GM18508 (cell line): Measurements from ENCODE around the gene ORM2.
"Not testable (repeated sequence)": the region's sequence is repeated elsewhere in the genome, so short reads cannot be mapped to it uniquely, and the experiment has no call there.

Experiments used
- ATAC-seq: cut with Tn5 transposase; IDR thresholded peaks from one replicate; pipeline ENCODE4 v1.9.1; 2021; ENCODE audit warnings: moderate number of reproducible peaks; ENCODE audit not compliant: insufficient read depth, unreplicated experiment

ORM2 gene

DNA sequence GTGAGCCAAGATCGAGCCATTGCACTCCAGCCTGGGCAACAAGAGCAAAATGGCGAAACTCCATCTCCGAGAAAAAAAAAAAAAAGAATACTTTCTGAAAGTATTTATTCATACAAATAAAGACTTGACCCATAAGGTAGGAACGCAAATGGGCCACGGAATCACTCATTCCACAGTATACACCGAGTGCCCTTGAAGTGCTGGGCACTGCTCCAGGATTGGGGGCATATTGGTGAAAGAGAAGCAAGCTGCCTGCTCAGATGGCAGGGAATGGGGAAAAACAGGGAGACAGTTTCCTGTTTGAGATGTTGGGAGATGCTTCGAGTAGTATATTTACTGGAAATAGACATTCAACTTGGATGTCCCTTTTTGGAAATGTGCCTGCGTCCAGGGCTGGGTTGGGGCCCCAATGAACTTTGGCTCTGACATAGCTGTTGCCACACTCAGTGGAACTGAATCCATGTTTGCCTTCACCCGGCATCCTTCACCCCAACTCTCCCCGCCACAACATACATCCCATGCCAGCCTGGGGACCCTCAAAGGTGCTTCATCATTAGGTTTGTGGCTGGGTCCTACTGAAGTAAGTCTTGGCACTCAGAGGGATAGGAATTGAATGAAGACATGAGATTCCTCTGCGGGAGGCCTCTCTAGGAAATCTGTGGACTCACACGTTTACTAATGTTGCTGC is 588 bp upstream of the ORM2 start:
- ATAC-seq, result not testable (repeated sequence)

DNA sequence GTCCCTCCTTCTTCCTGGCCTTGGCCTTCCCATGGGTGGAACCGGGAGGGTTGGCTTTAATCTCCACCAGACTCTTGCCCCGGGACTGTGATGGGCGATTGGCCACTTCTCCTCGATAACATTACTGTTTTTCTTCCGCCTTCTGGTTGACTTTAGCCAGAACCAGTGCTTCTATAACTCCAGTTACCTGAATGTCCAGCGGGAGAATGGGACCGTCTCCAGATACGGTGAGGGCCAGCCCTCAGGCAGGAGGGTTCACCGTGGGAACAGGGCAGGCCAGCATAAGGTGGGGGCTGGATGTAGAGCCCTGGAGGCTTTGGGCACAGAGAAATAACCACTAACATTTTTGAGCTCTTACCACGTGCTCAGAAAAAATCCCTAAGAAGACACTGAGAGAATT is 967 bp downstream of the ORM2 start:
- no peak for ATAC-seq

DNA sequence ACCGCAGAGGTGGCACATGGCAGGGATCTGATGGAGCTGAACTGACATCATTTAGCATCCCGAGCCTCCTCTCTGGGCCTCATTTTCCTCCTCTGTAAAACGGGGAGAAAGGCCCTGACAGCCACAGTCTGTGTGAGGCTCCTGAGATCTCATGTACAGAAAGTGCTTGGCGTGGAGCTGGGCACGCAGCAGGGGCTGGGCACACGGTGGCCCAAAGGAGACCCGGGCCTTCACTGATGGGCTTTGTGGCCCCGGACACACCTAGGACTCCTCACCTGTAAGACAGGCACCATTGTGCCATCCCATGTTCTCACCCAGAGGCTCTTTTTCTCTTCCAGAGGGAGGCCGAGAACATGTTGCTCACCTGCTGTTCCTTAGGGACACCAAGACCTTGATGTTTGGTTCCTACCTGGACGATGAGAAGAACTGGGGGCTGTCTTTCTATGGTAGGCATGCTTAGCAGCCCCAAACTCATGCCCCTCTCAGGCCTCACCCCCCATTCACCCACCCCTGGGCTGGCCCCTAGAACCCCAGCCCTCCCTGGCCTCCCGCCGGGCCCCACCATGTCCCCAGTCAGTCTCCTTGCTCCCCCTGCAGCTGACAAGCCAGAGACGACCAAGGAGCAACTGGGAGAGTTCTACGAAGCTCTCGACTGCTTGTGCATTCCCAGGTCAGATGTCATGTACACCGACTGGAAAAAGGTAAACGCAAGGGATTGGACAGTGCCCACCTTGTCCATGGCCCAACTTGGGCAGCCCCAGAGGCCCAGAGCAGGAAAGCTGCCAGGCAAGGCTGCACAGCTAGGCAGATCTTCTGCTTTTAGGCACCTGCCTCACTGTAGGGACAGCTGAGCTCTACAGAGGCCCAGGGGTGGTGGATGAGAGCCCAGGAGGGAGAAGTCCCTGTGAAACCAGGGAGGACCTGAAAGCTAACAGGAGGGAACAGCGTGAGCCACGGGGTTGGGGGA is 1.8 kb downstream of the ORM2 start:
- not testable (repeated sequence) for ATAC-seq

DNA sequence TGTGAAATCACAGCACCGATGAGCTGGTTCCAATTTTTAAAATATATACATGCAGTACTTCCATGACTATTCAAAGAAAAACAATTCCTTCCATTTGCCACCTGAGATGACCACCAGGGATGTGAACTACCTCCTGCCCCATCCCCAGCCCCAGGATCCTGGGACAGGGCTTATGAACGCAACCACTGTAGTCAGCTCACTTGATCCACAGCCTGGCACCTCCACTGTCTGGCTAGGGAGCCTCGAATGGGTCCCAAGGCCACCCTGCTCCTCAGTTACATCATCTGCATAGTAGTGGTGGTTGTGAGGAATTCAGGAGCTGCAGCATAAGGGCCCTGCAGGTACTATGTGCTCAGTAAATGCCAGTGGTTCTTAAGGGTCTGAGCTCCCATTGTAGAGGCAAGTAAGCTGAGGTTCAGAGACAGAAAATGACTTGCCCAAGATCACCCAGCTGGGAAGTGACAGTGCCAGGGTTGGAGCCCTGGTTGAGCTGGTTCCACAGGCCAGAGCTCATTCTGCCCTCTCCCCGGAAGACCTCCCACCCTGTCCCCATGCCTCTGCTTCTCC is 2.9 kb downstream of the ORM2 start:
- ATAC-seq, result not testable (repeated sequence)

DNA sequence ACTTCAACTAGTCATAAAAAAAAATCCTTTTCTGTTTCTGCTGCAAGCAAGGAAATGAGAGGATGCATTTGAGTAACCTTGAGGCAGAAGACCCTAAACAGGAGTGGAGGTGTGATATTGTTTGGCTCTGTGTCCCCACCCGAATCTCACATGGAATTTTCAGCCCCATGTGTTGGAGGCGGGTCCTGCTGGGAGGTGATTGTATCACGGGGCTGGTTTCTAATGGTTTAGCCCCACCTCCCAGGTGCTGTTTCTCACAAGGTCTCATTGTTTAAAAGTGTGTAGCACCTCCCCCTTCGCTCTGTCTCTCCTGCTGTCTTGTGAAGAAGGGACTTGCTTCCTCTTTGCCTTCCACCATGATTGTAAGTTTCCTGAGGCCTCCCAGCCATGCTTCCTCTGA is 4.0 kb downstream of the ORM2 start:
- ATAC-seq, result not testable (repeated sequence)

DNA sequence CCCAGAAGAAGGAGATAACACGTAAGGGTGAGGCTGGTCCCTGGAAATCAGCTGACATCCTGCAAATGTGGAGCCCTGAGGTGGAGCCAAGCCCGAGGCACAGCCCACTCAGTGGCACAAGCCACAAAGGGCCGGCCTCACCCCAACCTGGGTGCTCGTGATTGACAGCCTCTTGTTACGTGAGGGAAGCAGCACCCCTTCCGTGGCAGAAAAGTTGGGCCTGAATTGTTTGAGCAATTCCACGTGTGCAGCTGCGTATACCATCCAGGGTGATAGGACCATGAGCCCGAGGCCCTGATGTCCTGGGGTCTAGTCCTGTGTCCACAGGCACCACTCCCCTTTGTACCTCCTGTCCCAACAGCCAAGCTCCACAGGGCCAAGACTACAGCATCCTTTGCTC is 4.8 kb downstream of the ORM2 start:
- no peak for ATAC-seq

DNA sequence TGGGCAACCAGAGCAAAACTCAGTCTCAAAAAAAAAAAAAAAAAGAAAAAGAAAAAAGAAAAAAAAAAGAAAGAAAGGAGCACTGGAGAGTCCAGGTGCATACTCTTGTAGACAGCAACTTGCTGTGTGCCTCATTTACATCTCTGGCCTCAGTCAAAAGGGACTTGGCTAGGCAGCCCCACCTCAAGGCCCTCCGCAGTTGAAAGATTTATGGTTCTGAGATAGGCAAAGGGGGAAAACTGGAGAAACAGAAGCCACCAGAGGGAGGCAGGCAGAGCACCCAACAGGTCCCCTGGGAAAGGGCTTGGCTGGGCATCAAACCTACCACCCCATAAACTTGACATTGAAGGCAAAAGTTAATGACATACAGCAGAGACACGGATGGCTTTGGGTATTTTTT is 6.1 kb downstream of the ORM2 start:
- no peak for ATAC-seq

DNA sequence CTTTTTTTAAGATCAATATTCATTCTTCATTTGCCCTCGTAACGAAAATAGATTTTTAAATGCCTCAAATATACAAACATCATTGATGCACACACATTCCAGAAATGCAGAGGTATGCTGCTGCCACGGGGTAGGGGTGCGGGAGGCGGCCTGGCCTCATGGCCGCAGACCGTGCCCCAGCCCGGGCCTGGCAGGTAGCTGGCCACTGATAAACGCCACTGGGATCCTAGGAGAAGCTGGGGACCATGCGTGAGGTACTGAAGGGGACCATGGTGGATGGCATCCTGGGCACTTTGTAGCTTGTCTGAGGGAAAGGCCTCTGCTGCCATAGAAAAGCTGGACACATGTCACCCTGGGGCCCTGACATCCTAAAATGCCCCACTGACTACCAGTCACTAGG is 6.5 kb downstream of the ORM2 start:
- no peak for ATAC-seq

DNA sequence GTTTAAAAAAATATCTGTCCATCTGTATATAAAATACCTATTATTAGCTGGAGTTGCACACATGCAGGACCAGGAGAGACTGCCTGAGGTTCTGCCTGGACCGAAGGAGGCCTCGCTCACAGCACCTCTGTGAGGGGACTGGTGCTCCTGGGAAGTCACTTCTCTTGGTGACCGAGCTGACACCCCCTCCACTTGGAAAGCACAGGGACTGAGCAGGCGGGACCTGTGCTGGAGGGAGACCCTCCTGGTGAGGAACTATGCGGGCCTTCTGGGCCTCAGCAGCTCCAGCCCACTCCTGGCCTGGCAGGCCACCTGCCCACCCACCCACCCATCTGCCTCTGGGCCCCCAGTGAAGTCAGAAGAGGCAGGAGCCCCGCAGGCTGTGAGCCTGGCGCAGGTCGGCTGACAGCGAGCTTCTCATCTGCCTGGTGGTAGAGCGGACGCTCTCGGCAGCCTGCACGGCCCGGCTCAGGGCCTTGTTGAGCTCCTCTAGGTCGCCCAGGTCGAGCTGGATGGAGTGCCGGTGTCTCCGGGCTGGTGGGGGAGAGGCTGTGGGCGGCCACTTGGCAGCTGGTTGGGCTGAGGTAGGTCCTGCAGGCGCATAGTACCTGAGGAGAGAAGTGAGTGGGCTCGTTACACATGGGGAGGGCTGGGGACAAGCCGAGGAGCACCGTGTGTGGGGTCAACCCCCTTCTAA is 7.2 kb downstream of the ORM2 start:
- no peak for ATAC-seq

DNA sequence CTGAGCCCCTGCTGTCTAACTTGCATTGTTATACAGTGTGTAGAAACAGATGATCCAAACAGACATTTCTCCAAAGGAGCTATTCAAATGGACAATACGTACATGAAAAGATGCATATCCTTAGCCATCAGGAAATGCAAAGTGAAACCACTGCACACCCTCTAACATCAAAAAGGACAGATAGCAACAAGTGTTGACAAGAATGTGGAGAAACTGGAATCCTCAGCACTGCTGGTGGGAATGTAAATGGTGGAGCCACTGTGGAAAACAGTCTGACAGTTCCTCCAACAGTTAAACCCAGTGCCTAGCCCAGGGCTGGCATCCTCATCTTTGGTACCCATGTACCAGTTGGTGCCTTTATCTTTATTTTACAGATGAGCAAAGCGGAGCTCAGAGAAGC is 8.5 kb downstream of the ORM2 start:
- ATAC-seq, result no peak

DNA sequence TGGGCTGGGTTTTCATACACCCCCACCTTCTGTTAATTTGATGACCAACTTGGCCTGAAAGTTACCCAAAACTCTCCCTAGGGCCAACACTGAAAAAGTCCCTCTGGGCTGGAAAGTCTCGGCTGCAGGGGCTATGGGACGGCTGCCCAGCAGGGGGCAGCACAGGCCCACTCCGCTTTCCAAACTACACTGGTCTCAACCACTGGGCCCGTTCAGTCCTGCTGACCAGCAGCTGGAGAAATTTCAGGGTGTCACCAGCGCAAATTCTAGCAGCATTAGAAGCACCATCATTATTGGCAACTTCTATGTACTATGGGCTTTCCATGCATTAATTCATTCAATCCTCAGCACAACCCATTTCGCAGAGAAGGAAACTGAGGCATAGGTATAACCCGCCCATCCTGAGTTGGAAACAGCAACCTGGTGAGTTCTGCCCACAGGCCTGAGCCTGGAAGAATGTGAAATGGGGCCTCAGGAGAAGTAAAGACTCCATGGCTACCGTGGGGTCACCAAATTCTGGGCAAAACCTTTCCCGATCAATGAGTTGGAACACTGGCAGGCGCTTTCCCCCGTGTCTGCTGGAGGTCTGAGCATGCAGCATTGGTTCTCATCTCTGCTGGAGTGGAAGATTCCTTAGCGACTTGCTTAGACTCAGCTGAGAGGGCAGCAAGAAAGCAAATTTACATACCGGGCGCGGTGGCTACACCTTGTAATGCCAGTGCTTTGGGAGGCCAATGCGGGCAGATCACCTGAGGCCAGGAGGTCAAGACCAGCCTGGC is 9.7 kb downstream of the ORM2 start:
- ATAC-seq, result no peak

DNA sequence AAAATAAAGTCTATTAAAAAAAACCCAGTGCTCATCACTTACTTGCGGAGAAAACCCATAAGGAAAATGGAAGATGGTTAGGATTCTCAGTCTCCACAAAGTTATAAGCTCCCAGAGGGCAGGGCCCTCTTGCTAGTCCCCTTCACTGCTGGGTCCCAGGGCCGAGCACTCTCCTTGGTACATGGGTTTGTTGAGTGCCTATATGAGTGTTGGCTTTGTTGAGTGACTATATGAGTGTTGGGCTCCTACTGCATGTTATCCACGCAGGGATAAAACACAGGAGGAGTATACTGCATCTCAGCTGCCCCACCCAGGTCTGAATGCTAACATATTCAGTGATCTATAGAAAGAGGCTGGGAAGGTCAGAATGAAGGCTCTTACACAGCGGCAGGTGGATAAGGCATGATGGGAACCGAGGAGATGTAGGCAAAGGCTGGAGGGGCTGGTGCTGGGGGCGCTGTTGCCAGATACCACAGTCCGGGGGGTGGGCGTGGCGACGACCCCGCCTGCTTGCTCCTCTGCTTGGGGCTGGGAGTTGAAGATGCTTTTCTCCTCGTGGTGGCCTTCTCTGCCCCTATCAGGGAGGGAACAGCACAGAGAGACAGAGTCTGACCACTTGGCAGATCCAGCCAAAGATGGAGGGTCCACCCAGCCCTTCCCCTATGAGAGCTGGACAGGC is 11.6 kb downstream of the ORM2 start:
- no peak for ATAC-seq

DNA sequence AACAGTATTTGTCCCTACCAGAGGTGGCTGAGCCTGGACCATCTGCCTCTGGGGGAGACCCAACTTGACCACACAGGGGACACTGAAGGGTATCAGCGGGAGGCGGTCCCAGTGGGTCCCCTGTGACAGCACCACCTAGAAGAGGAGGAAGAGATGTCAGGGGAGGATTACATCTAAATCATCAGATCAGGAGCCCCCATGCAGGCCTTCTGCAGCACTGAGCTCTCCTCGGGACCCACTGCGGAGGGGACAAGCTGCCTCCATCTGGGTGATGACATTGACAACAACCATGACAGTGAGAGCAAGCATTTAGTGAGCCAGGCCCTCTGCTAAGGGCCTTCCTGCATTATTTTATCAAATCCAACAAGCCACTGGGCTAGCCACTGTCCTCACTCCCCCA is 12.3 kb downstream of the ORM2 start:
- ATAC-seq, result no peak

DNA sequence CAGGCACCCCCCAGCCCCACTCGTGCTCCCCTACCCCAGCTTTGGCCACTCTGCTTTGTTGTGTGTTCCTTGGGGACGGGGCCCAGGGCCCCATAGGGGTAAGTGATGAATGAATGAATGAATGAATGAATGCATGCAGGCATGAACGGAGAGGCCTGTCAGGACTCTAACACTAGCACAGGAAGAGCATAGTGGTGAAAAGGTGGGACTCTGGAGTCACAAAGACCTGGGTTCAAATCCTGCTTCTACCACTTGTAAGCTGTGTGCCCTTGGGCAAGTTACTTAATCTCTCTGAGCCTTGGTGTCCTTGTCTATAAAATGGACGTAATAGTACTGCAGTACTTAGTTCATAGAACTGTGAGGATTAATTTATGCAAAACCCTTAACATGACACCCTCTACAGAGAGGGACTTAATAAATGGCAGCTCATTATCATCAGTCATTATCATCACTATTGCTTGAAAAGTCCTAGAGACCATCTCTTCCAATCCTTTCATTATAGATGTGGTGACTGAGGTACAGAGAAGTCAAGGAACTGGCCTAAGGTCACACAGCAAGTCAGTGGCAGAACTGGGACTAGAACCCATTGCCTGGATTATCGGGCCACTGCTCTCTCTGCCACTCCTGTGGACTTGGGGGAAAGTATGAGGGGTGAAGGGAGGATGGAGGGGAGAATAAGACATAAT is 13.2 kb downstream of the ORM2 start:
- no peak for ATAC-seq

DNA sequence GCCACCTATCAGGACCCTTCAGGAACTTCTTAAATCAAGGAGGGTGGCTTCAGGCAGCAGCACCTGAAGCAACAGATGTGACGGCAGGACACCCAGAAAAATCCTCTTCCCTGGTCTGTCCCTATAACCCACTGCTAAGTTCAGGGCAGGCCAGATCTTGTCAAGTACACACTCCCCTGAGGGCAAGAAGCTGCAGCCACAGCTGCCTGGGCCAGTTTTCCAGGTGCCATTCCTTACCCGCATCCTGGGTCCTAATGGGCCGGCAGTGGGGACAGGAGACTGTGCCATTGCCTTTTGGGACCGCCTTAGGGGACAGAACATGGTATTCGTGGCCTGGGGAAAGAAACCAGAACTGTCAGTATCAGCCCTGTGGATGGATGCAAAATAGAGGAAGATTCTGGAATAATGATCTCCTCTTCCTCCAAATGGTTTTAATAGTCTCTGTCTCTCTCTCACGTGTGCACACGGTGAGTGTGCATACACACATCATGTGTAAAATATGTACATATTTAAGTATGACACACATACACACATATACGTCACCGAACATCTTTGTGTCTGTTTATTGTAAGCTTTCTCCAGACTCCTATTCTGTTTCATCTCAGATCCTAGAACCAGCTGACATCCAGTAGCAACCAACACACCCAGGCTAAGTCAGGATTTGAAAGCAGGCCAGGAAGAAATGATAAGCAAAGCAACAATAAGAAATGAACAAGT is 14.0 kb downstream of the ORM2 start:
- no peak for ATAC-seq

DNA sequence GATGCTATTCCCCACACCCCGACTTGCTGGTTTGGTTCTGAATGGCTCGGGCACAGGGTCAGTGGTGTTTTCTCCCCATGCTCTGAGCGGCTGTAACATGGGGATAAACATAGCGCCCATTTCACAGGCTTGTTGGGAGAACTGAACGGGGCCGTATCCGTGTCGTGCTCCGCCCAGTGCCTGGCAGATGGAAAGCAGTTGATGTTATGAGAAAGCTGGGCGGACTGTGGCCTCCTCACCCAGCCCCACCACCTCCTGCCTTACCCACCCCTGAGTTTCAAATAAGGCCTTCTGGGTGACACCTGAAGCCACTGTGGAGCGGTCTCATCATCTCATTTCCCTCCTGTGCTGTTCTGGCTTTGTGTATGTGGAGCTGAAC is 14.5 kb downstream of the ORM2 start:
- ATAC-seq, result no peak

DNA sequence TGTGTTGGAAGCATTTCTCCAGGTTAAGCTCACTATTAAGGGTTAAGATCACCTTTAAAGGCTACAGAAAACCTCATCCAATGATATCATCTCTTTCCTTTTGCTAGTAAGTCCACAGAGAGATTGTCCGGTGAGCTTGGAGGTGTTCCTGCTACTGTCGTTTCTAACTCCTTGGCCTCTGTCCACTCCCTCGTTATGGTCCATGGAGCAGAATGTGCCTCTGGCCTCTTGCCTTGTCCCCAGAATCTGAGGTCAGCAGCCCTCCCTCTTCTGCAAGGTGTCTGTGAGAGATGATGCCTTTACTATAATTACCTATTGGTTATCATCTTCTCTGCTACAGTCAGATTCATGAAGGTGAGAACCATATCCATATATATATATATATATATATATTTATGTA is 15.0 kb downstream of the ORM2 start:
- ATAC-seq, result no peak

DNA sequence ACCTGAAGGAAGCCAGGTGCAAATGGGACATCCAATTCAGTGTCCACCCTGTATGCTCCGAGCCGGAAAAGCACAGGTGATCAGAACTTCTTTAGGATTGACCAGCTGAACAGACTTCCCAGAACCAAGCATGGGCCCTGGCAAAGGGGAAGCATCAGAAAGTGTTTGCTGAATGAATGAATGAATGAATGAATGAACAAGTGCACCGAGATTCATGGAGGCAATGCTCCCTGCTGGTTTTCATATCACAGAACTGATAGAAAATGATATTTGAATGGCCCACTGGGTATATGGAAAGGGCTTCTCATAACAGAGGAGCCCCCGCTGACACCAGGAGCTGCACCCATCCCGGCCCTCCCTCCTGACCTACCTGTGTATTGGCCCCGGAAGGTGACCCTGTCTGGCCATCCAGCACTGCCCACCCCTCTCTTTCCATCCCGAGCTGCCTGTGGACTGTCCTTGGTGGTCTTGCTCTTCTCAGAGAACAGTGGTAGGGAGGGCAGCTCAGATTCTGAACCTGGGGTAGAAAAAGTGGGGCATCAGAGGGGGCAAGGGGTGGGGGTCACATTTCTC is 15.9 kb downstream of the ORM2 start:
- ATAC-seq, result no peak
